ENCODE data around the gene CENPV. TPM values are rescaled to one million over a fixed set of nuclear protein-coding genes. Genes with fewer than 3 reads are reported as not detected.

The CENPV gene
- total and polyA plus RNA-seq, 2 of the 13 experiments (the other 11 are each of a cell fraction or from before 2014, with no cell fraction given): 193 to 292 TPM

GRCh38 chr17:16381496-16381820 lies 28.2 kb upstream of the CENPV start (continued):
- TF ChIP-seq AKNA (CRISPR knock-in tag; IDR thresholded peaks at IDR 0.05; ENCODE audit: borderline replicate concordance) (no peak), MED13 (CRISPR knock-in tag; IDR thresholded peaks at IDR 0.05) (peak; percentile 12; the same call in 1 of the 2 replicates), ZNF33B (CRISPR knock-in tag; IDR thresholded peaks at IDR 0.05) (0 out of 2 replicates have a peak, but pooled peaks have one; percentile 5)

GRCh38 chr17:16380640-16381495 lies 27.6 kb upstream of the CENPV start, which contains the start of gene UBB:
TSS of gene UBB (plus strand) at chr17:16381091. CDS start at chr17:16381908, 817 bp downstream.
- FAIRE-seq: peak; percentile 87
- peaks cover 7 to 11% of the 10 kb centered on the region in 2 experiments; a peak in 3 of 5 replicates for H3K36me3 ChIP-seq (replicated peaks in 1 of 2; ENCODE audit: control insufficient read depth in 1 of 2, insufficient read depth in 2 of 2, low read length in 2 of 2)
- BruUV-seq (replicated peaks): no TSS peak
- peaks cover 21% of the 10 kb centered on the region for H4K20me1 ChIP-seq (ENCODE audit: insufficient read depth, low read length)
- H3K9me3 ChIP-seq (ENCODE audit: low read length): no peaks in the 10 kb centered on the region
- H2AFZ ChIP-seq (ENCODE audit: low read length): peak within 1 kb of the TSS; percentile 98
- H3K4me2 ChIP-seq (ENCODE audit: low read depth, low read length): peak within 1 kb of the TSS; percentile 98
- H3K27ac ChIP-seq (ENCODE audit: extremely low read length, insufficient read depth, low read length): peak within 1 kb of the TSS; percentile 92
- ChIA-PET POLR2A (interaction anchor here (0.6 to 2.4 kb wide), 37 partner anchors 9 to 661 kb away, joined by 3 to 45 read pairs (median 5); partner anchors contain the start of genes CENPV, NCOR1 and TRPV2), CTCF (ENCODE audit: low intra/inter-chr PET ratio, low total read pairs) (no interaction called here)
- peak; percentile 94 for DNase-seq (ENCODE audit: low spot score)
- H3K79me2 ChIP-seq (ENCODE audit: insufficient read depth, low read length): peaks cover 18% of the 10 kb centered on the region
- H3K4me3 ChIP-seq (replicated peaks in 1 of 3; ENCODE audit: insufficient read depth in 1 of 3, low read depth in 2 of 3, low read length in 3 of 3): peak within 1 kb of the TSS; percentile 77 to 97 (median 86)
- WGBS (ENCODE audit: low lambda C conversion rate): under 1% methylated on average over 34 of the region's 67 CpGs
- ATAC-seq: peak; percentile 90
- in situ Hi-C loops (cut with HindIII; ENCODE audit: extremely low pct_ligation_motif_present, low pct_unique_long_range_greater_than_20kb) (loop anchor here (5.0 kb wide), 1 partner anchor 36 kb away; the partner anchor contains the start of gene TRPV2), intact Hi-C loops (cut with micrococcal nuclease; ENCODE audit: unreplicated experiment) (no loop called here)
- H3K9ac ChIP-seq (ENCODE audit: insufficient read depth, low read depth, low read length): peak within 1 kb of the TSS; percentile 94
- no peaks in the 10 kb centered on the region; a peak in 1 of 5 replicates for H3K27me3 ChIP-seq (ENCODE audit: control insufficient read depth in 1 of 2, insufficient read depth in 2 of 2, low read length in 2 of 2)
- peaks cover 66% of the 10 kb centered on the region for H3K4me1 ChIP-seq (ENCODE audit: insufficient read depth, low read length)
- peak; percentile 85 for TF ChIP-seq TBL1XR1 (IDR thresholded peaks at IDR 0.05; ENCODE audit: borderline replicate concordance, low read length, partially characterized antibody)
- TF ChIP-seq ZBTB38 (CRISPR knock-in tag; IDR thresholded peaks at IDR 0.05): no peak
- TF ChIP-seq ZBTB2 (CRISPR knock-in tag; IDR thresholded peaks at IDR 0.05; ENCODE audit: low read depth): peak; percentile 58; the same call in 1 of the 2 replicates
- peak; percentile 79 for TF ChIP-seq CBX1 (IDR thresholded peaks at IDR 0.05; ENCODE audit: low read depth)
- TF ChIP-seq RFX5 (IDR thresholded peaks at IDR 0.05; ENCODE audit: low read depth, low read length): peak; percentile 97
- peak; percentile 74 for TF ChIP-seq FOXP1 (IDR thresholded peaks at IDR 0.05)
- TF ChIP-seq FOXP1 (CRISPR knock-in tag; IDR thresholded peaks at IDR 0.05): peak; percentile 79
- 0 out of 2 replicates have a peak, but pooled peaks have one; percentile 26 for TF ChIP-seq TEAD2 (CRISPR knock-in tag; IDR thresholded peaks at IDR 0.05)
- TF ChIP-seq MATR3 (CRISPR knock-in tag; IDR thresholded peaks at IDR 0.05): no peak
- TF ChIP-seq PITX1 (CRISPR knock-in tag; IDR thresholded peaks at IDR 0.05): no peak
- TF ChIP-seq TRIM22 (IDR thresholded peaks at IDR 0.05): no peak
- TF ChIP-seq ZNF3 (CRISPR knock-in tag; IDR thresholded peaks at IDR 0.05): no peak
- TF ChIP-seq ZNF773 (CRISPR knock-in tag; IDR thresholded peaks at IDR 0.05; ENCODE audit: borderline replicate concordance): no peak

Measured in HepG2 (cell line).